ENCODE data around the gene CP.

CP gene

GRCh38 chr3:149179220-149179619, 42.4 kb downstream of the CP start:
- peak in 2 of 3 donors; percentile 6 to 32 for DNase-seq

DNA sequence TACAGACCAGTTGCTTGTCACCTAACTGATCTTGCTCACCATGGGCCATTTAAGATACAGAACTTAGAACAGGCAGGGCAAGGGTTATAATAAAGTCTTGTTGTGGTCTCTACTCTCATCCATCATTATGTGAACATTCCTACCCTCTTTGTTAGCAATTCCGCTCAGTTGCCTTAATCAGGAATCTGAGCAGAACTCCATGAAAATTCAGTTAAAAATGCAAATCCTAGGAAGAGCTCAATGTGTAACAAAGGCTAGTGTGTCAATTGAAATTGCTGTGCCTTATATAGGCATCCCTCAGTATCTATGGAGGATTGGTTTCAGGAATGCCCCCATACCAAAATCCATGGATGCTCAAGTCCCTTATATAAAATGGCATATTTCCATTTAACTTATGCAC, 44.5 kb downstream of the CP start:
- no peak for DNase-seq

GRCh38 chr3:149174901-149175300, 46.7 kb downstream of the CP start:
- DNase-seq = no peak

DNA sequence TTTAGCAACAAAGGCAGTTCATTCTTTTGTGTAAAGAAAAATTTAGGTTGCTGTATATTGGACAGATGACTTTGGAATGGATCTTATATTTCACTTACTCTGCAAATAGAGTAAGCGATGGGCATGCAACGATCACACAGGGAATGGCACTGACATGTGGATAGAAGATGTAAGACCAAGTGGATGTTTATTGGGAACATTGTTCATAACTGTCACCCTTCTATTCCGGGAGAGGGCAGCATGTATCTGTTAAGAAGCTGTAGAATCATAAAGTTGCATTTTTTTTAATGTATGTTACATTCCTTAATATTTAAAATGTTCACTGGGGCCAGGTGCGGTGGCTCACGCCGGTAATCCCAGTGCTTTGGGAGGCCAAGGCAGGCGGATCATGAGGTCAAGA, 51.0 kb downstream of the CP start:
- DNase-seq = no peak

DNA sequence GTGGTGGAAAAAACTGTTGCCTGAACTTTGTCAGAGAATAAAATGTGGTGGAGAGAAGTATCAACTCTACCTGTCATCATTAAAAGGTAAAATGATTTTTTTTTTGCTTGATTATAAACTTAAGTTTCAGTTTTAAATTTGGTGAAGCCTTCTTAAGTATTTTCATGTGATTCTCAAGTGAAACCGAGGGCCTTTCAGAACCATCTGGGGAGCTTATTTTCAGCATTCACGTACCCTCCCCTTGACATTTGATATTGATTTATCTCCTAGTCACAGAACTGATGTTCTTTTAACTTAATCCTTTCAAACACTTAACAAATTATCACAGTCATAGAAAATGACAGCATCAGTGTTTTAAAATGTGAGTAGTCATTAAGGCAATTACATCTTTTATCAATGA, 53.7 kb downstream of the CP start:
- no peak for DNase-seq

DNA sequence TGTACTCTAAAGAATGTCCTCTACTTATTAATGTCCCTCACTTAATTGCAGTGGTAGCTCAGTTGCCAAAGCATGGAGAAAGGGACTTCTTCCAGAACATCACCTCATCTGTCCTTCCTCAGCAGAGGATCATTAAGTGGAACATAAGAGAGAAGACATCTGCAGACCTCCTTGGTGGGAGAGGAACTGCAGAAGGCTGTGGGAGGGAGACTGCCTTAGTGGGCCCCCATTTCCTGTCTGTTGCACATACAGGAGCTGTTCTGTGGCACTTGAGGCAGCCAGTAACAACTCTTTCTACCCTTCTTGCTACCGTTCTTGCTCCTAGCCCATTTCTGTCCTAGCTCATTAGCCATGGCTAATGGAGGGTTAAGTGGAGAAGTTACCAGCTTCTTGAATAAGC, 58.6 kb downstream of the CP start:
- peak in 1 of 3 donors; percentile 12 for DNase-seq

DNA sequence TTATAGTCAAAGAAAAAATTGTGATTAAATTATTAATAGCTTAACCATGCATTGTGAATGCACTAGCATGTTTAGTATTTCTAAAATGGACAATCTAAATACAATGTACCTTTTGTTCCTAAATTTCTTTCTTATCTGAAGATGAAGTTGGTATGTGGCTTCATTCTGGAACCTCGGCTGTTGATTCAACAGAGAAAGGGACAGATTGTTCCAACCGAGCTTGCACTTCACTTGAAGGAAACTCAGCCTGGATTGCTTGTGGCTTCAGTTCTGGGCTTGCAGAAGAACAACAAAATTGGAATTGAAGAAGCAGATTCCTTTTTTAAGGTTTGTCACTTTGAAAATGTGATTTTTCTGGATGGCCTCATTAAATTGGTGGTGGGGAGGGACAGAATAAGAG, 59.6 kb downstream of the CP start:
- no peak for DNase-seq

- DNase-seq = no peak
Observed at GRCh38 chr3:149160754-149161300, 60.8 kb downstream of the CP start.

GRCh38 chr3:149153402-149153801, 68.2 kb downstream of the CP start:
- no peak for DNase-seq

DNA sequence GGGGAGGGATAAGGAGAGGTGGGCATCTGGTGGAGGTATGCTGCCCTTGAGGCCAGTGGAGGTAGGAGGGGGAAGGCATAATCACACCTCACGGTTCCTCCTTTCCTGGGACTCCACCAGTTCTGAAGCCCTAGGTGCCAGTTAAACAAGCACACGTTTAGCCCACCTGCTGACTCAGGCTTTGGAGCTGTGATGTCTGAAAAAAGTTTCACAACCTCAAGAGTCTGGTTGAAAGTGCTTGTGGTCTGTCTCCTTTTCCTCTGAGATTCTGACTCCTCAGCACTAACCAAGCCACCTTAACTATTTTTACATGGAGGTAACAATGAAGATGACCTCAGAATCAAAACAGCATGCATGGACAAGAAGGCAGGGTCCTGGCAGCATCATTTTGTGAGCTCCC, 69.2 kb downstream of the CP start:
- no peak for DNase-seq

DNA sequence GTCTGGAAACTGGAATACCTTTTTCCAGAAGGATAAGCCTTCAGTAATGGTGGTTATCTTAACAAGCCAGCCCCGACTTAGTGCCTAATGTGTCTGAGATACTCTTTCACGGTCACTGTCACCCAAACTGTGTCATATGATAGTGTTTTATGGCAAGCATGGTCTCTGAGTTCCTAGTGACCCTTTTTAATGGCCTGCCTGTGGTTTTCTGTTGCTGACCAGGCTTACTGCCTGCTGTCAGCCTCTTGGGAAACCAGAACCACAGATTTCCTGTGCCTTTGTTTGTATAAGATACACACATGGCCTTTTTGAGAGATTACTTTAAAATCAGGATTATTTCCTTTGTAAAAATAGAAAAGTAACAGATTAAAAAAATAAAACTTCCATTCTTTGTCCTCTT, 69.8 kb downstream of the CP start:
- peak in 2 of 3 donors; percentile 24 to 45 for DNase-seq

GRCh38 chr3:149150436-149150835, 71.2 kb downstream of the CP start:
- DNase-seq = no peak

DNA sequence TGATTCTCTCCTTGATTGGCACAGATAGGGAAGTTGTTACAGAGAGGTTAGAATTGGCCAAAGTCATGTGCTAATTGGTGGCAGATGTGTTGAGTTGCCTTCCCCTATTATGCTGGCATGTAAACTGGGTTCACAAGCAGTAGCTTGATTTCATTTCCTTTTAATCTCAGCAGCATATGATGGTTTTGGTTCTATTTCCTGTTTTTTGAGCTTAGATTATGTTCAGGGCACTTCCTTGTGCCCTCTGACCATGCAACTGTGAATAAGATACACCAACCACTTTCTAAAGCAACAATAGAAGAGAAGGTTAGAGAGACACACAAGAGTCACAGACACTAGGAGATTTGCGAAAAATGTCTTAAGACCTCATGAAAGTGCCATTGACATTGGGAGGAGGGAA, 75.7 kb downstream of the CP start:
- peak; percentile 70 to 91 (median 83) for DNase-seq

DNA sequence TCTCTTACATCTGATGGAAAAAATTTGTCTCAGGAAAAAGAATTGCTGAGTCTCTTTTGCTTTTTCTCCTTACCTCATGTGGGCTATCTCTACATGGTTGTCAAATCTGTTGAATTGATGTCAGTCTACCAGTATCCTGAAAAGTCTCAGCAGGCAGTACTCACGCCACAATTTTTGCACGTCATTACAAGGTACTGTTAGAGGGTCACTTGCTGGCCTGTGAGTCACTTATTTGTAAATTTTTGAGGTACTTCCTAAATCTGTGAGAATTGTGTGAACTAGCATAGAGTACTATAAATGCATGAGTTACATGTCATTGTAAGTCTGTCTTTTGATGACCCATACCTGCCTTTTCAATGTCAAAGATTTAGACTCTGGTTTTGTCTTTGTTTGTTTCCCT, 76.3 kb downstream of the CP start:
- peak; percentile 76 to 93 (median 89) for DNase-seq

GRCh38 chr3:149142682-149143081, 78.9 kb downstream of the CP start:
- DNase-seq = no peak

GRCh38 chr3:149134575-149134974, 87.1 kb downstream of the CP start:
- DNase-seq = no peak

DNA sequence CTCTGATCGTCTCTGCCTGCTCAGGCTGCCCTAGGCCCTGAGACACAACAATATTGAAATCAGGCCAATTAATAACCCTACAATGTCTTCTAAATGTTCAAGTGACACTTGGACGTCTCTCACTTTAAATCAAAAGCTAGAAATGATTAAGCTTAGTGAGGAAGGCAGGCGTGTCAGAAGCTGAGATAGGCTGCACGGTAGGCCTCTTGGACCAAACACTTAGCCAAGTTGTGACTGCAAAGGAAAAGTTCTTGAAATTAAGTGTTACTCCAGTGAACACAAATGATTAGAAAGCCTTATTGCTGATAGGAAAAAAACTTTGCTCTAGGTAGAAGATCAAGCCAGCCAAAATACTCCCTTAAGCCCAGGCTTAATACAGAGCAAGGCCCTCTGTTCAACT, 90.0 kb downstream of the CP start:
- no peak for DNase-seq

DNA sequence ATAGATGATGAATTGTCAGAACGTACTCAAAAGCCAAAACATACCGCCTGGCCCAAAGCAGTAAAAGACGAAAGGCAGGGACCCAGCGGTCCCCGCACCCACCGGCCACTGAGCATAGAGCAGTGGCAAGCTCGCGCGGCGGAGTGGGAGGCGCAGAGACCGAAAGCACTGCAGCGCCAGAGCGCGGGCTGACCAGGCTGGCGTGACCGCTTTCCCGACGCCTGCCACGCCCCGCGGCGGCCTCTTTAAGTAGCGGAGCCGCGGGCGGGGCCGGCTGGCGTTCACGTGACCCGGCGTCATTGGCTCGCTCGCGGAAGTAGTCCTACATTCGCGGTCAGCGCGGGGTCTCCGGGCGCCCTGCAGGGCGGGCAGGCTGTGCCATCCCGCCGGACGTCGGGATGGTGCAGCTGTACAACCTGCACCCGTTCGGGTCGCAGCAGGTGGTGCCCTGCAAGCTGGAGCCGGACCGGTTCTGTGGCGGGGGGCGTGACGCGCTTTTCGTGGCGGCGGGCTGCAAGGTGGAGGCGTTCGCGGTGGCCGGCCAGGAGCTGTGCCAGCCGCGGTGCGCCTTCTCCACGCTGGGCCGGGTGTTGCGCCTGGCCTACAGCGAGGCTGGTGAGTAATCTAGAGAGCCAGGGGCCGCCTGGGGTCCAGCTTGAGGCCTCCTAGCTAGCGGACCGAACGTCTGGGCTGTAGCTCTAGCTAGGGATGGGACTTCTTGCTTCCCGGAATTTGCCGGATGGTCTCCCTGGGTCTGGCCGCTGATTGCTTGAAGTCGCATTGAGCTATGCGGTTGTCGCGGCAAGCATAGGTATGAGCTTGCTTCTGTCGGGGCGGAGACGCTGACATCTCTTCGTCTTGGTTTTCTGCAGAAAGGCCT, 92.1 kb downstream of the CP start, which contains the start of gene HPS3:
Gene HPS3 (plus strand): TSS at position 313 of the 880 bp plus-strand sequence. CDS start 86 bp downstream, at position 399.
- peak; percentile 96 to 99 (median 98) for DNase-seq

DNA sequence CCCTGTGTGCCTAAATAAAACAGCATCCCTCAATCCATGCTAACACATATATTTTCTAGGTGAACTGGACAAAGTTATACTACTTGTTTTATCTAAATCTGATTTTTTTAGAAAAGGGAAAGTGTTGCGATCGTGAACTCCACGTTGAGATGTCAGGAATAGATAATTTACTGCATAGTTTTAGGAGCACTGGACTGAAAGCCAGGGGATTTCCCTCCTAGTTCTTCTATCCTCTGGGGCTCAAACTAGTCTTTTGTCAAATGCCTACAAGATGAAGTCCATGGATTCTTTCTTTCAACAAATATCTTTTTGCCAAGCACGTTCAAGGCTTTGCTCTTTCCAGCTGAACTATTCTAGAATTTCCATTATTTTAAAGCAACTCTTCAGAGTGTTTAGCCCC, 92.8 kb downstream of the CP start:
- DNase-seq = peak in 1 of 3 donors; percentile 22

GRCh38 chr3:149122721-149123578, 98.7 kb downstream of the CP start:
- DNase-seq = peak; percentile 28 to 65 (median 56)

Data from suppressor macrophage treated with lipopolysaccharide for 1 hour (primary cell).